Measurements from ENCODE around the gene DOCK11. TPM values are rescaled to one million over a fixed set of nuclear protein-coding genes. Genes with fewer than 3 reads are reported as not detected.
A peak's percentile ranks its signal among the peaks of the same experiment; 100 is the strongest.

DOCK11 gene
- total RNA-seq, 1 donor from 2014 or later, result 56.0 TPM

- ATAC-seq (ENCODE audit: low read depth), result no peak
- TF ChIP-seq CTCF (IDR thresholded peaks at IDR 0.05), result no peak
- H3K4me1 Mint-ChIP-seq, result peaks cover 14% of the 10 kb centered on the region
- no peaks in the 10 kb centered on the region for H3K27me3 Mint-ChIP-seq
- ChIA-PET POLR2A (no interaction called here), CTCF (interaction anchor here (2.2 kb wide), 1 partner anchor 155 kb away, joined by 6 read pairs; no protein-coding TSS in a partner anchor)
- no peak for DNase-seq
- H3K27ac Mint-ChIP-seq, result no peak overlapping the region
- intact Hi-C loops (cut with micrococcal nuclease), result no loop called here
- peaks cover 53% of the 10 kb centered on the region for H3K36me3 Mint-ChIP-seq (ENCODE audit: low read depth)
- no peaks in the 10 kb centered on the region for H3K9me3 Mint-ChIP-seq
- H3K4me3 Mint-ChIP-seq, result no peak overlapping the region
These were observed 157.1 kb downstream of the DOCK11 start for GRCh38 chrX:118652717-118653116.

GRCh38 chrX:118654331-118654730 is 158.7 kb downstream of the DOCK11 start:
- ChIA-PET POLR2A (no interaction called here), CTCF (interaction anchor here (1.0 to 1.3 kb wide), 2 partner anchors 27 to 153 kb away, joined by 3 read pairs; no protein-coding TSS in a partner anchor)
- Mint-ChIP-seq H3K27me3 (no peaks in the 10 kb centered on the region), H3K27ac (peak overlapping the region; percentile 44), H3K36me3 (ENCODE audit: low read depth) (peaks cover 53% of the 10 kb centered on the region), H3K9me3 (no peaks in the 10 kb centered on the region), H3K4me3 (no peak overlapping the region), H3K4me1 (peaks cover 17% of the 10 kb centered on the region)
- TF ChIP-seq CTCF (IDR thresholded peaks at IDR 0.05), result no peak
- no peak for ATAC-seq (ENCODE audit: low read depth)
- DNase-seq, result no peak
- intact Hi-C loops (cut with micrococcal nuclease), result no loop called here

- DNase-seq, result no peak
- H3K4me3 Mint-ChIP-seq, result no peak overlapping the region
- ChIA-PET POLR2A (interaction anchor here (0.5 kb wide), 1 partner anchor 729 kb away, joined by 4 read pairs; no protein-coding TSS in a partner anchor), CTCF (no interaction called here)
- peaks cover 17% of the 10 kb centered on the region for H3K4me1 Mint-ChIP-seq
- intact Hi-C loops (cut with micrococcal nuclease), result no loop called here
- H3K36me3 Mint-ChIP-seq (ENCODE audit: low read depth), result peaks cover 50% of the 10 kb centered on the region
- H3K9me3 Mint-ChIP-seq, result no peaks in the 10 kb centered on the region
- no peak for ATAC-seq (ENCODE audit: low read depth)
- no peak overlapping the region for H3K27ac Mint-ChIP-seq
- TF ChIP-seq CTCF (IDR thresholded peaks at IDR 0.05), result no peak
- no peaks in the 10 kb centered on the region for H3K27me3 Mint-ChIP-seq
These were observed 160.1 kb downstream of the DOCK11 start for GRCh38 chrX:118655561-118656246.

GRCh38 chrX:118657413-118657812 is 161.8 kb downstream of the DOCK11 start:
- H3K27me3 Mint-ChIP-seq, result no peaks in the 10 kb centered on the region
- no peak overlapping the region for H3K27ac Mint-ChIP-seq
- no peak for DNase-seq
- intact Hi-C loops (cut with micrococcal nuclease), result no loop called here
- no peaks in the 10 kb centered on the region for H3K9me3 Mint-ChIP-seq
- no peak for ATAC-seq (ENCODE audit: low read depth)
- ChIA-PET CTCF (no interaction called here), POLR2A (no interaction called here)
- TF ChIP-seq CTCF (IDR thresholded peaks at IDR 0.05), result no peak
- peaks cover 17% of the 10 kb centered on the region for H3K4me1 Mint-ChIP-seq
- peak overlapping the region; percentile 2 for H3K4me3 Mint-ChIP-seq
- peaks cover 51% of the 10 kb centered on the region for H3K36me3 Mint-ChIP-seq (ENCODE audit: low read depth)

- Mint-ChIP-seq H3K27me3 (no peaks in the 10 kb centered on the region), H3K36me3 (ENCODE audit: low read depth) (peaks cover 53% of the 10 kb centered on the region), H3K9me3 (no peaks in the 10 kb centered on the region), H3K4me1 (peaks cover 9% of the 10 kb centered on the region), H3K27ac (no peak overlapping the region), H3K4me3 (no peak overlapping the region)
- no peak for TF ChIP-seq CTCF (IDR thresholded peaks at IDR 0.05)
- POLR2A ChIA-PET, result no interaction called here
- intact Hi-C loops (cut with micrococcal nuclease), result no loop called here
- ATAC-seq (ENCODE audit: low read depth) (no peak), DNase-seq (no peak)
- CTCF ChIA-PET, result no interaction called here
These were observed 164.5 kb downstream of the DOCK11 start for GRCh38 chrX:118660085-118660484.
